Uterus (tissue), 4 donors: ENCODE results near the gene ATAD3B. TPM values are rescaled to one million over a fixed set of nuclear protein-coding genes. Genes with fewer than 3 reads are reported as not detected.
"Not testable (repeated sequence)": the region's sequence is repeated elsewhere in the genome, so short reads cannot be mapped to it uniquely, and the experiment has no call there.

ENCODE experiments used
- DNase-seq, 2 donors: peaks; one replicate each; pipeline ENCODE4 v3.0.0-alpha.2; 2019 to 2020
- H3K27ac ChIP-seq, 2 donors: fragments of 200-600 bp; sonication (generic); 1 replicate in 1 of 2; 2 replicates in 1 of 2; pipeline ENCODE4 v1.5.1; 2016 to 2018
- H3K27me3 ChIP-seq, 2 donors: fragments of 200-600 bp; sonication (generic); one replicate each; pipeline ENCODE4 v1.5.1; 2018 to 2019; ENCODE audit warnings: control low read depth in 1 of 2
- H3K36me3 ChIP-seq, 2 donors: fragments of 200-600 bp; sonication (generic); one replicate each; pipeline ENCODE4 v1.5.1; 2019; ENCODE audit warnings: control low read depth in 1 of 2
- H3K4me1 ChIP-seq, 2 donors: fragments of 200-600 bp; sonication (generic); one replicate each; pipeline ENCODE4 v1.5.1; 2018 to 2019; ENCODE audit warnings: control low read depth in 1 of 2
- H3K4me3 ChIP-seq, 2 donors: fragments of 200-600 bp; sonication (generic); 1 replicate in 1 of 2; 2 replicates in 1 of 2; pipeline ENCODE4 v1.5.1; 2018 to 2019; ENCODE audit warnings: mild to moderate bottlenecking in 1 of 2
- H3K9me3 ChIP-seq, 2 donors: fragments of 200-600 bp; sonication (generic); one replicate each; pipeline ENCODE4 v1.5.1; 2019; ENCODE audit warnings: control low read depth in 1 of 2
- POLR2A ChIP-seq, 2 donors: fragments of 450-650 bp; IDR thresholded peaks; one replicate each; pipeline ENCODE4 v1.6.1; 2016; ENCODE audit warnings: antibody characterized with exemption in 2 of 2, mild to moderate bottlenecking in 1 of 2, moderate library complexity in 1 of 2
- intact Hi-C: fragments of 100-400 bp; cut with DNase I; formaldehyde crosslinking; loops from one replicate; pipeline ENCODE4 v1.15.1; 2023; ENCODE audit warnings: low total_unique reads
- total RNA-seq, 4 donors: library from RNA; depleted of rRNA in 3 of 4; stranded (reverse); fragments of >200 nt in 3 of 4; gene quantifications; one replicate each; pipeline versions ENCODE4 v1.1.0 to v1.2.4, GENCODE V29; 2014 to 2023
- TF ChIP-seq, protein P1 (sequence below), 4 experiments: fragments of 200-600 bp in 2 of 4; fragments of 450-650 bp in 2 of 4; sonication (generic) in 2 of 4; IDR thresholded peaks; one replicate each; pipeline ENCODE4 v1.5.1; 2016 to 2019; ENCODE audit warnings: antibody characterized with exemption in 4 of 4, mild to moderate bottlenecking in 2 of 4, moderate library complexity in 1 of 4
- donor health status: DM: yes; HTN: yes; CAD: no.

ATAD3B gene
- total RNA-seq, 4 donors from 2014 or later, result 2.1 to 20.5 (median 17.8) TPM

DNA sequence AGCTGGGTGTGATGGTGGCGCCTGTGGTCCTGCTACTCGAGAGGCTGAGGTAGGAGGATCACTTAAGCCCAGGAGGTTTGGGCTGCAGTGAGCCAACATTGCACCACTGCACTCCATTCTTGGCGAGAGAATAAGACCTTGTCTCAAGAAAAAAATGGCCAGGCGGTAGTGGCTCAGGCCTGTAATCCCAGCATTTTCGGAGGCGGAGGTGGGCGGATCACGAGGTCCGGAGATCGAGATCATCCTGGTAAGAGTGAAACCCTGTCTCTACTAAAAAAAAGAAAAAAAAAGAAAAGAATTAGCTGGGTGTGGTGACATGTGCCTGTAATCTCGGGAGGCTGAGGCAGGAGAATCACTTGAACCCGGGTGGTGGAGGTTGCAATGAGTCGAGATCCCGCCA, 11.3 kb downstream of the ATAD3B start:
- no peaks in the 10 kb centered on the region for H3K9me3 ChIP-seq
- intact Hi-C loops, result no loop called here
- H3K27me3 ChIP-seq, result no peaks in the 10 kb centered on the region
- H3K4me3 ChIP-seq, result no peak overlapping the region
- TF ChIP-seq POLR2A (IDR thresholded peaks at IDR 0.05), result no peak
- TF ChIP-seq, protein P1, sequence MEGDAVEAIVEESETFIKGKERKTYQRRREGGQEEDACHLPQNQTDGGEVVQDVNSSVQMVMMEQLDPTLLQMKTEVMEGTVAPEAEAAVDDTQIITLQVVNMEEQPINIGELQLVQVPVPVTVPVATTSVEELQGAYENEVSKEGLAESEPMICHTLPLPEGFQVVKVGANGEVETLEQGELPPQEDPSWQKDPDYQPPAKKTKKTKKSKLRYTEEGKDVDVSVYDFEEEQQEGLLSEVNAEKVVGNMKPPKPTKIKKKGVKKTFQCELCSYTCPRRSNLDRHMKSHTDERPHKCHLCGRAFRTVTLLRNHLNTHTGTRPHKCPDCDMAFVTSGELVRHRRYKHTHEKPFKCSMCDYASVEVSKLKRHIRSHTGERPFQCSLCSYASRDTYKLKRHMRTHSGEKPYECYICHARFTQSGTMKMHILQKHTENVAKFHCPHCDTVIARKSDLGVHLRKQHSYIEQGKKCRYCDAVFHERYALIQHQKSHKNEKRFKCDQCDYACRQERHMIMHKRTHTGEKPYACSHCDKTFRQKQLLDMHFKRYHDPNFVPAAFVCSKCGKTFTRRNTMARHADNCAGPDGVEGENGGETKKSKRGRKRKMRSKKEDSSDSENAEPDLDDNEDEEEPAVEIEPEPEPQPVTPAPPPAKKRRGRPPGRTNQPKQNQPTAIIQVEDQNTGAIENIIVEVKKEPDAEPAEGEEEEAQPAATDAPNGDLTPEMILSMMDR (IDR thresholded peaks at IDR 0.05), result no peak
- no peak for DNase-seq
- H3K4me1 ChIP-seq, result no peaks in the 10 kb centered on the region
- no peak overlapping the region for H3K27ac ChIP-seq
- H3K36me3 ChIP-seq, result no peaks in the 10 kb centered on the region

DNA sequence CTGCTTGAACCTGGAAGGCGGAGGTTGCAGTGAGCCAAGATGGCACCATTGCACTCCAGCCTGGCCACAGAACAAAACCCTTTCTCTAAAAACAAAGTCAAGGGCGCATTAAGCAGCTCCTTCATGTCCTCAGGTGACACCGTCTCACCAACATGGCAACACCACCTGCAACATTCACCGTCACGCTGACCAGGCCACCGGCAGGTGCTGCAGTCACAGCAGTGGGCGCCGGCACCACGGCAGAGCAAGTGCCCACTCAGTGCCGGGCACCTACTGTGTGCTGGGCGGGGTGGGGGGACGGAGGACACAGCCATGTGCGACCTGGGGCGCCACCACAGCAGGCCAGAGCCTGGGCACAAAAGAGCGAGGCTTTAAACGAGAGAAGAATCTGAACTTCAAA, 12.1 kb downstream of the ATAD3B start:
- intact Hi-C loops, result no loop called here
- Histone ChIP-seq H3K27ac (no peak overlapping the region), H3K27me3 (no peaks in the 10 kb centered on the region), H3K4me3 (no peak overlapping the region), H3K9me3 (no peaks in the 10 kb centered on the region), H3K4me1 (no peaks in the 10 kb centered on the region), H3K36me3 (no peaks in the 10 kb centered on the region)
- TF ChIP-seq POLR2A (IDR thresholded peaks at IDR 0.05), result no peak
- TF ChIP-seq, protein P1 (IDR thresholded peaks at IDR 0.05), result no peak
- DNase-seq, result no peak

DNA sequence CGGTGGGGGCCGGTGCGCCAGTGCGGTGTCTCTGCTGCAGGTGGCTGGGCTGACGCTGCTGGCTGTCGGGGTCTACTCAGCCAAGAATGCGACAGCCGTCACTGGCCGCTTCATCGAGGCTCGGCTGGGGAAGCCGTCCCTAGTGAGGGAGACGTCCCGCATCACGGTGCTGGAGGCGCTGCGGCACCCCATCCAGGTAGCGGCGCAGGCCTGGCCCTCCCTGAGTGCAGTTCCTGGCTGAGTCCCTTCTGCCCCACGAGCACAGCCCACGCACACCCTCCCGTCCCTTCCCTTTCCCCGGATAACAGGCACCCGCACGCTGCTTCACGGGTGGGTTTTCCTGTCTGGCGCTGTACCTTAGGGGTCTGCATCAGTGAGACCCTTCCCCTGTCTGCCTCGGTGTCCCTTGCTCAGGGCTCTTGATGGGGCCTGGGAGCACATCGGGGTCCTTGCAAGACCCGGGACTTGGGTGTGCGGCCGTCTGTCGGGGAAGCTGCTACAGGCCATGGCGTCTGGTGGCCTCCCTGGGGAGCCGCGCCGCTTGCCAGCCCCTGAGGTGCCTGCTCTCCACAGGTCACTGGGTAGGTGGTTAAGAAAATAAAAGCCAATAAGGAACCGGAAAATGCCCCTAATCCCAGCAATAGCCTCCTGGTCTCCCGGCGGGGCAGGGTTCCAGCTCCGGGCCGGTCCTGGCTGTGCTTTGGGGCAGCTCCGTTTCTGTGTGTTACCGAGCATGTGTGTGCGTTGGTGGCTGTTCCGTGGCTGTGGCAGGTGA, 13.6 kb downstream of the ATAD3B start:
- H3K27me3 ChIP-seq, H3K27ac ChIP-seq, H3K4me1 ChIP-seq, DNase-seq, intact Hi-C loops, H3K9me3 ChIP-seq, H3K4me3 ChIP-seq, H3K36me3 ChIP-seq: not testable (repeated sequence)

DNA sequence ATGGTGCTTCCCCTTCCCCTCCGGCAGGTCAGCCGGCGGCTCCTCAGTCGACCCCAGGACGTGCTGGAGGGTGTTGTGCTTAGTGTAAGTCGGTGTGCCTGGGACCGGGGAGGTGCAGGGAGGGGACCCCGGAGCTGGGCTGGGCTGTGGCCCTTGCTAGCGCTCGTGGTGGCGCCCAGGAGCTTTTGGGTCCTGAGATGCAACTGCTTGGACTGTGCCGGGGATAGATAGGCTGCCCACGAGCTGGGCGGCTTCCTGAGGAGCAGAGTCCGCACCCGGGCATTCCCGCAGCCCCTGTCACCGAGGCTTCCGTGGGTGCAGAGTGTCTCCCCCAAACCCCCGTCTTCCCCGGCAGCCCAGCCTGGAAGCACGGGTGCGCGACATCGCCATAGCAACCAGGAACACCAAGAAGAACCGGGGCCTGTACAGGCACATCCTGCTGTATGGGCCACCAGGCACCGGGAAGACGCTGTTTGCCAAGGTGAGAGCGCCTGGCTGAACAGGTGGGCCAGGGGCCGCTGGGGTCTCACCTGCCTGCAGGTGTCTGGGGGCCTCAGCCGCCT, 14.3 kb downstream of the ATAD3B start:
- H3K4me1 ChIP-seq, intact Hi-C loops, H3K9me3 ChIP-seq, H3K4me3 ChIP-seq, DNase-seq, H3K36me3 ChIP-seq, H3K27ac ChIP-seq, H3K27me3 ChIP-seq: not testable (repeated sequence)

DNA sequence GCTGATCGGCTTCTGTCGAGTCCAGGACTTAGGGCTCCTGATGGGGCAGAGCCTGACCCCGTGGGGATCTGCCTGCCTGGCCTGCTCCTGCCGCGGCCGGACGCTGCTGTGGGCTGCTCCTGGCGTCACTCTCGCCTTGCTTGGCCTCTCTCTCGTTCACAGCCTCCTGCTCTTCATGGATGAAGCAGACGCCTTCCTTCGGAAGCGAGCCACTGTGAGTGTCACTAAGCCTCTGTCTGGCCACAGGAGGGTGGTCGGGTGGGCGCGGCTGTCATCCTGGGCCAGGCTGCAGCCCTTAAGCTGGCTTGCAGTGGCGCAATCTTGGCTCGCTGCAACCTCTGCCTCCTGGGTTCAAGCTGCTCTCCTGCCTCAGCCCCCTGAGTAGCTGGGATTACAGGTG, 16.1 kb downstream of the ATAD3B start:
- Histone ChIP-seq H3K9me3 (no peaks in the 10 kb centered on the region), H3K27me3 (no peaks in the 10 kb centered on the region), H3K36me3 (no peaks in the 10 kb centered on the region), H3K4me3 (no peak overlapping the region), H3K27ac (no peak overlapping the region), H3K4me1 (no peaks in the 10 kb centered on the region)
- no peak for DNase-seq
- no peak for TF ChIP-seq POLR2A (IDR thresholded peaks at IDR 0.05)
- TF ChIP-seq, protein P1 (IDR thresholded peaks at IDR 0.05), result no peak
- intact Hi-C loops, result no loop called here

DNA sequence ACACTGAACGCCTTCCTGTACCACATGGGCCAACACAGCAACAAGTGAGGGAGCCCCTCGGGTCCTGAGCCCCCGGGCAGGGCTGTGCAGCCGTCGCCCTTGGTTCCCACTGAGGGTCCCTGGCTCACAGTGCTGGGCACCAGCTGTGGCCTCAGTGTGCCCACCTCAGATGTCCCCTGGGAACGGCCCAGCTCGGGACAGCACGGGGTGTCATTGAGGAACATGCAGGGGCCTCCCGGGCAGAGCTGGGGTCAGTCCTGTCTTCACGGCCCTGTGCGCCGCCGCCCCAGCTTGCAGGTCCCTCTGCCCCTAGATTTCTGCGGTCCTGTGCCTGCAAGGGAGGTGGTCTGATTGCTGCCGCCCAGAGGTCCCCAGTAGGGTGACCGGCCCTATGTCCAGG, 17.7 kb downstream of the ATAD3B start:
- Histone ChIP-seq H3K4me1 (no peaks in the 10 kb centered on the region), H3K4me3 (no peak overlapping the region), H3K27me3 (no peaks in the 10 kb centered on the region), H3K36me3 (no peaks in the 10 kb centered on the region), H3K27ac (no peak overlapping the region), H3K9me3 (peaks cover 0 to 6% of the 10 kb centered on the region in 2 donors)
- intact Hi-C loops, result no loop called here
- no peak for DNase-seq
- no peak for TF ChIP-seq POLR2A (IDR thresholded peaks at IDR 0.05)
- TF ChIP-seq, protein P1 (IDR thresholded peaks at IDR 0.05), result no peak
